Raji (cell line): ENCODE measurements around the gene GSE1.

Experiments used
- POLR2A ChIP-seq: IDR thresholded peaks from 2 replicates; pipeline ENCODE4 v1.6.1; 2011; ENCODE audit warnings: low read depth, low read length, control low read depth; ENCODE audit not compliant: insufficient read depth

GSE1 gene

DNA sequence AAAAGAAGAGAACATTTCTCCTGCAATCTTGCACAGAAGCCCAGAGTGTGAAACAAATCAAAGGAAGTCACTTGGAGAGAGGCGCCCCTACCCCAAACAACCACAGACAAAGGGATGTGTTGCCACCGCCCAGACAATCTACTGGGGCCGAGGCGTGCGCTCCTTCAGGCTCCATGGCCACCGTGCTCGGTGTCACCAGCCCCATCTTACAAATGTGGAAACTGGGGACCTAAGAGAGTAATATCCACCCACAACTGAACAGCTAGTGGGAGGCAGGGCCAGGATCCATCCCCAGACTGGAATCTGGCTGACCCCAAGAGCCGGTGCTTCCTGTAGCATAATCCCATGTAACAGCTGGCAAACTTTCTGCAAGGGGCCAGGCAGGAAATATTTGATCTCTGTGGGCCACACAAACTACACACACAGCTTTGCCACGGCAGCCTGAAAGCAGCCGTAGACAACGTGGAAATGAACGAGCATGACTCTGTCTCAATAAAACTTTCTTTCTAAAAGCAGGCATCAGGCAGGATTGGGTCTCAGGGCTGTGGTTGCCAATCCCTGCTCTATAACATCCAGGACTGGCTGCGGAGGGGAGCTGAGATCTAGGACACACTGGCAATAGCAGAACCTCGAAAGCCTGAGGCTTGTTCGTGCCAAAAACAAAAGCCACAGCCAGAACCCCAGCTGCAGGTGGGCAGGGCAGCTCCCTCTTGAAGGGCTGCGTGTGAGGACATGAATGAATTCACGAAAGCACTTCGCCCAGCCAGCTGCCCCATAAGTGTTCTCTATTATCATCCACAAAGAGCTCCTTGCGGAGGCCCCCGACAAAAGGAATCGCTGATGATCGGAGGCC is 102.3 kb downstream of the GSE1 start:
- TF ChIP-seq POLR2A: no peak

DNA sequence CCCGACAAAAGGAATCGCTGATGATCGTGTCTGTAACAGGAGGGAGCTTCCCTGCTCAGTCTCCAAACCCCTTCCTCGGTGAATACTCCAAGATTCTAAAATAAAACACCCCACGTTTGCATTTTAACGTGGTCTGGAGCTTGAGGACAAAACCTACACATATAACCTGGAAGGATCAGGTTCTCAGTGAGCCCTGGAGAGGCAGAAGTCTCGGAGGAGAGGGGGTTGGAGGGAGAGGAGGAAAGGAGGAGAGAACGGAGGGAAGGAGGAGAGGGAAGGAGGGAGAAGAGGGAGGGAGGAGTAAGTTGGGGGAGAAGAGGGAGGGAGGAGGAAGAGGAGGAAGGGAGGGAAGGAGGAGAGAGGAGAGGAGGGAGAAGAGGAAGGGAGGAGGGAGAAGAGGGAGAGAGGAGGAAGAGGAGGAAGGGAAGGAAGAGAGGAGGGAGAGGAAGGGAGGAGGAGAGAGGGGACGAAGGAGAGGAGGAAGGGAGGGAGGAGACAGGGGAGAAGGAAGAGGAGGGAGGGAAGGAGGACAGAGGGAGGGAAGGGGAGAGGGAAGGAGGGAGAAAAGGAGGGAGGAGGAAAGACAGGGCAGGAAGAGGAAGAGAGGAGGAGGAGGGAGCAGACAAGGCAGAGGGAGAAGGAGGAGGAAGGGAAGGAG is 103.0 kb downstream of the GSE1 start:
- no peak for TF ChIP-seq POLR2A

DNA sequence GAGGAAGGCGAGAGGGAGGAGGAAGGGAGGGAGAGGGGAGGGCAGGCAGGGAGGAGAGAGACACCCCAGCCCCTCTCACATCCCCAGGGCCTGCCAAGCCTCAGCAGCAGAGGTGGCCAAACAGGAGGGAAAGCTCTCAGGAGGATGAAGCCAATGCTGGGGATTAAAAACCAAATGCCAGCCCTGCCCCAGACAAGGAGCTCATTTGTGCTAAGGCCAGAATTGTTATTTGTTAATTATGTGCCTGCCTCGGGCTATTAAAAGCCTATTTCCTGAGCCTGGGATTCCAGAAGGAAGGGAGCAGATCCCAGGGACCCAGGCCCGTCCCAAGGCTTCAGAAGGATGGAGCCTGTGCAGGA is 103.5 kb downstream of the GSE1 start:
- TF ChIP-seq POLR2A: no peak

DNA sequence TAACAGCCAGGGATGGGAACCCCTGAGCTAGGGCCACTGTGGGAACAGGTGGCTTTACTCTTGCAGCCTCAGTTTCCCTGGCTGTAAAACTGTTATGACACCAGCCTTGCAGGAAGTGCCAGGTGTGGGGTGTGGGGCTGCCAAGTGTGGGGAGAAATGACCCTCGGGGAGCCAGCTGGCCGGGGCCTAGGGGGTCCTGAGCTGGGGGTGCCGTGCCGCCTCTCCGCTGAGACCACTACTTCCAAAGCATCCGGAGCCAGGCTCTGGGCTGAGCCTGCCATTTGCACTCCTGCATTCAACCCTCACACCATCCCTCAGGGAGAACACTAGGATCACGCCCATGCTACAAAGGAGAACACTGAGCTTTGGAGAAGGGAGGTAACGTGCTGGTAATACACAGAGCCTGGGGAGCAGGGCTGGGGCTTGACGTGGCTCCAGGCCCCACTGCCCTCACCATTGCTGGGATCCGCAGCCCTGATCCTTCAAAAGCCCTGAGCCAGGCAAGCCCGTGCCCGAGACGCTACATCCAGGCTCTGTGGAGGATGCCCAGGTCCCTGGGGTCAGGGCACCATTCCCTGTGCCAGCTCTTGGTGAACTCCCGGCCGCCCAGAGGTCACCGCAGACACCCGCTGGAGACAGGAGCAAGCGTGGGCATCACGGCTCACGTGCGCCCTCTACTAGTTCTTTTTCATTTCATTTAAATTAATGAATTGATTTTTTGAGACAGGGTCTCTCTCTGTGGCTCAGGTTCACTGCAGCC is 104.5 kb downstream of the GSE1 start:
- TF ChIP-seq POLR2A: no peak

DNA sequence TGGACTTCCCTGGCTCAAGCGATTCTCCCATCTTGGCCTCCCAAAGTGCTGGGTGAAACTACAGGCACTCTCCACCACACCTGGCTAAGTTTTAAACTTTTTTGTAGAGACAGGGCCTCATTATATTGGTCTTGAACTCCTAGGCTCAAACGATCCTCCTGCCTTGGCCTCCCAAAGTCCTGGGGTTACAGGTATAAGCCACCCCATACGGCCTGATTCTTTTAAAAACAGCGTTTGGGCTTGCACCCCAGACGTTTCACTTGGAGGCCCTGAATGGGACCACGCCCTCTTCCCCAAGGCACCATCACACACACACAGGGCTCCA is 105.0 kb downstream of the GSE1 start:
- no peak for TF ChIP-seq POLR2A

DNA sequence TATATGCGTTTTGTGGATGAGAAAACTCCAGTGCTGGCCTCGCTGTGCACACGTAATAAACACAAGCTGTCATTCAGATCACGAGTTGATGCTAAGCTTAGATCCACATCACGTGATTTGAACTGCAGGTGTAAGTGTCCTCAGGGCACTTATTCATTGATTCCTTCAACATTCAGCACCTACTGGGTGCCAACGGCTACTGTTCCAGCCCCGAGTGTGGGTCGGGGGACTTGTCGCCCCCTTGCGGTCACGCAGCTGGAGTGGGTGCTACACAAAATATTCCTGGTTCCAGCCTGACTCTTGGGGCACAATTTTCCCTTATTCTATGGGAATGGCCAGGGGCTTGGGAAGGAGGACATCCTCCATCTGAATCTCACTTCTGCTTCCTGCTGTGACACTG is 105.6 kb downstream of the GSE1 start:
- no peak for TF ChIP-seq POLR2A

DNA sequence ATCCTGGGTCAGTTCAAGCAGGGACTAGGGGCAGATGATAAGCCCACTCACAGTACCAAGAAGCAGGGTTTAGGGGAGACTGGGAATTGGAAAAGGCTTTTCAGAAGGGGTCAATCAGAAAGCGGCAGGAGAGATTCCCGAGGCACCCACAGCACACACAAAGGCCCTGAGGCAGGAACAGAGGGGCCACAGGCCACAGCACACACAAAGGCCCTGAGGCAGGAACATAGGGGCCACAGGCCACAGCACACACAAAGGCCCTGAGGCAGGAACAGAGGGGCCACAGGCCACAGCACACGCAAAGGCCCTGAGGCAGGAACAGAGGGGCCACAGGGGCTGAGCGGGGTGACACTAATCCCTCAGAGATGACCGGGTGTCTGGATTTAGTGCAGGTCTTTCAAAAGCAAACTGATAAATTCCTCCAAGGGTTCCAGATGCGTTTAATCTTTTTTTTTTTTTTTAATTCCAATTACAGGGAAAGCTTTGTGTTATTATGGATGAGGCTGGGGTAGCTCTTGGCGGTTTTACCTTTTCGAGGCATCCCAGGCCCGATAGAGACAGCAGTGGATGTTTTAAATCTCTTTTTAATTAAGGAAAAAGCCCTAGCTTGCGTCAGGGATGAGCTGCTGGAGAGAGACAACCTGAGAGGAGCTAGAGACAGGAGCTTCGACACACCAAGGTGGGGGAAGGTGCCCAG is 106.6 kb downstream of the GSE1 start:
- TF ChIP-seq POLR2A: no peak

DNA sequence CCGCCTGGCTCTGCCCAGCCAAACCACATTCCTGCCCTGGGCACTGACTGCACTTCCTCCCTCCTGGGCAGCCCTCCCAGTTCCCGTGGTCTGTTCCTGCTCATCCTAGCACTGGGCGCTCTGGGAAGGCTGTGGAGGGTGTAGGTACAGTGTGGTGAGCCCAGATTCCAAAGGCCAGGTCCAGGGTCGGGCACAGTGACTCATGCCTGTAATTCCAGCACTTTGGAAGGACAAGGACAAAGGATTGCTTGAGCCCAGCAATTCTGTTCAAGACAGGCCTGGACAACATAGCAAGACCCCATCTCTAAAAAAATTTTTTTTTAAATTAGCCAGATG is 107.1 kb downstream of the GSE1 start:
- no peak for TF ChIP-seq POLR2A

DNA sequence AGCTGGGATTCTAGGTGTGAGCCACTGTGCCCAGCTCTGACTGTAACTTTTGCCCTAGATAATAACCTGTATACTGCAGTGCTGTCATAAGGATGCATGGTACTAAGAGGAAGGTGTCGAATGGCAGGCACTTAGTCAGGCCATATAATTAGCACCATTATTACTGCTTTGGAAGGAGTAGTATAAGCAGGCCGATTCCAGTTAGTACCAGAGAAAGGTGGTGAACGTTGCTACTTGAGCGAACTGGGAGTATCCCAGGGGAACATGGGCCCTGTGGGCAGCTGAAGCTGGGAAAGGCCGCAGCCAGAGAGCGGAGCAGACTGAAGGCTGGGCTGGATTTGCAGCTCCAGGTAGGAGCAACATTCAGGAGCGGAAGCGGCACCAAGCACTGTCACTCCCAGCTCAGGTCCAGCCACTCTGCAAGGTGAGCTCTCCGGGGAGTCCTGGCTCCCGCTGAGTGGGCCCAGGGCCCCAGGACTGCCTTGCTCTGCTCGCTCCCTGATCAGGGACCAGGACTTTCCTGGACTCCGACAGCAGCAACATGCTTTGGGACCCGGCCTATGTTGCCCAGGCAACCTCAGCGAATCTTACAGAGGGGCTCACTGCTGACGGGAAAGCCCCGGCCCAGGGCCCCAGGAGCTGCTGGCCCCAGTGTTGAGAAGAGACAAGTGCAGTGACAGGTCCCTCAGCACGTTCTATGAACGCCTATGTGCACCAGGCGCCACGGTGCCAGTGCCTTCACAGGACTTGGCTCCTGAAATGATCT is 109.2 kb downstream of the GSE1 start:
- no peak for TF ChIP-seq POLR2A

DNA sequence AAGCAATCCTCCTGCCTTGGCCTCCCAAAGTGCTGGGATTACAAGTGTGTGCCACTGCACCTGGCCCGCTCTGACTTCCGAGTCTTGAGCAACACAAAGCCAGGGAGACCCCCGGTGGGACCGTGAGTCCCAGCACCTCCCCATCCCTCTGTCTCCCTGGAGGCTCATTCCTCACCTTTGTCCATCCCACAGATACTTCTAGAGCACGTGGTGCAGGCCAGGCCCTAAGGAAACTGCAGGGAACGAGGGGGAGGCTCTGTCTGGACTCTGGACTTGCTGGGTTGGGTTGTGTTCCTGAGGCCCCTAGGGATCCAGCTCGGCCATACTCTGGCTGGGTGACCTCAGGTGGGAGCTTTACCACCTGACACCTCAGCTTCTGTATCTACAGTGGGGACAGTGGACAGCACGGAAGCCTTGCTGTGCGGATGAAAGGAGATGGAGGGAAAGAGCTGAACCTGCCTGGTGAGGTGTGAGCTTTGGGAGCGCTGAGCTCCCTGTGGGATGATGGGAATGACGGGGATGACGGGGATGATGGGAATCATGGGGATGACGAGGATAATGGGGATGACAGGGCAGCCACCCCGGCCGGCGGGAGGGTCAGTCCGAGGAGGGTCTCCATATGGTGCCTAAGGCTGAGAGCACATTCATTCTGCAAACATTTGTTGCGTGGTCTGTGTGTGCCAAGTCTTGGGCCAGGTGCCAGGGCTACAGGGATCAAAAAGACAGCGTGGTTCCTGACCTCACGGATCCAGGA is 111.2 kb downstream of the GSE1 start:
- no peak for TF ChIP-seq POLR2A

DNA sequence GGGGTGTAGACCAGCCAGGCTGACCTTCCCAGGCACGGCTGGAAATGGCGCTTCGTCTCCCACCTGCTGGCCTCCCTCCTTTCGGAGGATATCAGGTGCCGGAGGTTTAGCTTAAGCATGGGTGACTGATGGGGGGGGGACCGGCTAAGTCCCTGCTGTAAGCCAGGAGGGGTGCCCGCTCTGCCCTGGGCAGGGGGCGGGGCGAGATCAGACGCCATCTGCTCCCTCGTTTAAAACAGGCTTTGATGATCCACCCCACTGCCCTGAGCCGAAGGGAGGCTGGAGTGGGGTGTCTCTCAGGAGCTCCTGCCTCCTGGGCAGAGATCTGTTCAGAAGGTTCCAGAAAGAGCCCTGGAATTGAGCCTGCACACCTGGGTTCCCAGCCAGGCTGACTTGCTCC is 111.8 kb downstream of the GSE1 start:
- TF ChIP-seq POLR2A: no peak
